Type B pancreatic cell (in vitro differentiated cells): Measurements from ENCODE around the gene KRT6A. TPM values are rescaled to one million over a fixed set of nuclear protein-coding genes. Genes with fewer than 3 reads are reported as not detected.

Experiments
- DNase-seq: peaks from one replicate; pipeline ENCODE4 v3.0.0; 2021; ENCODE audit warnings: mixed read lengths; ENCODE audit not compliant: unreplicated experiment; ENCODE audit errors: extremely low spot score
- H3K27ac Mint-ChIP-seq: 2 replicates; pipeline ENCODE4 v1.8.0; 2021; ENCODE audit warnings: mild to moderate bottlenecking, mixed read lengths
- H3K27me3 Mint-ChIP-seq: 2 replicates; pipeline ENCODE4 v1.8.0; 2021; ENCODE audit warnings: mixed read lengths
- H3K36me3 Mint-ChIP-seq: 2 replicates; pipeline ENCODE4 v1.8.0; 2021; ENCODE audit warnings: mixed read lengths
- H3K4me1 Mint-ChIP-seq: one replicate; pipeline ENCODE4 v1.8.0; 2021; ENCODE audit warnings: mixed read lengths; ENCODE audit not compliant: unreplicated experiment
- H3K4me3 Mint-ChIP-seq: 2 replicates; pipeline ENCODE4 v1.8.0; 2021; ENCODE audit warnings: mild to moderate bottlenecking, mixed read lengths
- H3K9me3 Mint-ChIP-seq: 2 replicates; pipeline ENCODE4 v1.8.0; 2021; ENCODE audit warnings: mixed read lengths
- CTCF ChIP-seq: fragments of 200-600 bp; sonication (generic); conservative IDR thresholded peaks from 2 replicates; pipeline ENCODE4 v1.5.0; 2021; ENCODE audit warnings: antibody characterized with exemption, mild to moderate bottlenecking
- total RNA-seq: library from RNA; stranded (reverse); gene quantifications from 2 replicates; pipeline ENCODE4 v1.2.1, GENCODE V29; 2021; ENCODE audit warnings: low replicate concordance

Gene KRT6A
- total RNA-seq, 1 donor from 2014 or later = 9.9 TPM

GRCh38 chr12:52532636-52533035 is 39.6 kb upstream of the KRT6A start:
- Mint-ChIP-seq H3K4me1 (no peaks in the 10 kb centered on the region), H3K4me3 (no peak overlapping the region), H3K36me3 (no peaks in the 10 kb centered on the region), H3K27ac (no peak overlapping the region), H3K9me3 (no peaks in the 10 kb centered on the region), H3K27me3 (no peaks in the 10 kb centered on the region)
- no peak for DNase-seq
- TF ChIP-seq CTCF = no peak

- Mint-ChIP-seq H3K27me3 (no peaks in the 10 kb centered on the region), H3K4me3 (no peak overlapping the region), H3K4me1 (no peaks in the 10 kb centered on the region), H3K27ac (no peak overlapping the region), H3K9me3 (no peaks in the 10 kb centered on the region), H3K36me3 (no peaks in the 10 kb centered on the region)
- TF ChIP-seq CTCF = no peak
- no peak for DNase-seq
Measured at GRCh38 chr12:52531566-52532300, 38.7 kb upstream of the KRT6A start.

GRCh38 chr12:52530905-52531304 is 37.8 kb upstream of the KRT6A start:
- H3K4me1 Mint-ChIP-seq = no peaks in the 10 kb centered on the region
- H3K4me3 Mint-ChIP-seq = no peak overlapping the region
- no peak for TF ChIP-seq CTCF
- no peaks in the 10 kb centered on the region for H3K36me3 Mint-ChIP-seq
- no peak overlapping the region for H3K27ac Mint-ChIP-seq
- no peak for DNase-seq
- H3K27me3 Mint-ChIP-seq = no peaks in the 10 kb centered on the region
- H3K9me3 Mint-ChIP-seq = no peaks in the 10 kb centered on the region

- TF ChIP-seq CTCF = no peak
- Mint-ChIP-seq H3K4me3 (no peak overlapping the region), H3K4me1 (no peaks in the 10 kb centered on the region), H3K27me3 (no peaks in the 10 kb centered on the region), H3K9me3 (no peaks in the 10 kb centered on the region), H3K36me3 (no peaks in the 10 kb centered on the region), H3K27ac (no peak overlapping the region)
- no peak for DNase-seq
Measured at GRCh38 chr12:52530366-52530765, 37.3 kb upstream of the KRT6A start.

- no peaks in the 10 kb centered on the region for H3K36me3 Mint-ChIP-seq
- H3K27me3 Mint-ChIP-seq = no peaks in the 10 kb centered on the region
- DNase-seq = no peak
- no peak overlapping the region for H3K27ac Mint-ChIP-seq
- no peaks in the 10 kb centered on the region for H3K9me3 Mint-ChIP-seq
- TF ChIP-seq CTCF = no peak
- no peak overlapping the region for H3K4me3 Mint-ChIP-seq
- H3K4me1 Mint-ChIP-seq = no peaks in the 10 kb centered on the region
Measured at GRCh38 chr12:52529846-52530245, 36.8 kb upstream of the KRT6A start.
